GM21737 (cell line): ENCODE data around the gene BABAM2.
"Not testable (repeated sequence)": the region's sequence is repeated elsewhere in the genome, so short reads cannot be mapped to it uniquely, and the experiment has no call there.

ENCODE experiments used
- ATAC-seq: cut with Tn5 transposase; IDR thresholded peaks from one replicate; pipeline ENCODE4 v1.9.1; 2021; ENCODE audit warnings: mild to moderate bottlenecking, moderate library complexity; ENCODE audit not compliant: unreplicated experiment

Gene BABAM2

GRCh38 chr2:28321426-28321825, 430.9 kb downstream of the BABAM2 start:
- ATAC-seq: no peak

DNA sequence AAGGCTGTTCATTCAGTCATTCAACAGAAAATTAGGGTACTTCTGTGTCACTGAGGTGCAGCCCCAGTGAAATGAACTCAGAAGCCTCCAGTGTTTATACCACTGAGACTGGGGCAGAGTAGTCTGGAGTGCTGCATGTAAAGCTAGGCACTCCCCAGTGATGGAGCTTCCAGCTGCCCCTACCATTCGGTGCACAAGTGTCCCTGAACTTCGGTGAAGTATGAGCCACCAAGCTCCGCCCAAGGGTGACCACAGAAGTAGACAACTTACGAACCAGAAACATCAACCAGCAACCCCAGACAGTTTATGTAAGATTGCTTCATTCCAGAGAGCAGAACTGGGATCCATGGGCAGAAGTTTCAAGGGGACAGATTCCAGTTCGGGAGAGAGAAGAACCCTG, 431.5 kb downstream of the BABAM2 start:
- no peak for ATAC-seq

- ATAC-seq: no peak
Measured at GRCh38 chr2:28322456-28322855, 431.9 kb downstream of the BABAM2 start.

DNA sequence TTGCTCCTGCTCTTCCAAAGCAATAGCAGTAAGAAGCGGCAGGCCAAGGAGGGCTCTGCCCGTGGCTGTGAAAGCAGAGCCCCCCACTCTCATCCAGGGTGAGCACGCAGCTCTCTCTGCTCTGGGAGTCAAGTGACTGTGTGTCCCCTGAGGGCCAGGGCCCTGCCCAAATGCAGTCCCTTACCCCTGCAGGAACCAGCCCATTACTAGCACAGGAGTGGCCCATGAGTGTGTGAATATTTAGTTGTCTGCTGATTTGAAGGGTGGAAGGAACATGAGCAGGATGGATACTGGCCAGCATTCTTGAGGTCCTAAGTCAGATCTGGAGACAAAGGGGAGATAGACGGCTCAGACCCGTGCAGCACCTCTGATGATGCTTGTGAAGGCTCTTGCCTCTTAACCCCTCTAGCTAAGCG, 432.5 kb downstream of the BABAM2 start:
- ATAC-seq: no peak

DNA sequence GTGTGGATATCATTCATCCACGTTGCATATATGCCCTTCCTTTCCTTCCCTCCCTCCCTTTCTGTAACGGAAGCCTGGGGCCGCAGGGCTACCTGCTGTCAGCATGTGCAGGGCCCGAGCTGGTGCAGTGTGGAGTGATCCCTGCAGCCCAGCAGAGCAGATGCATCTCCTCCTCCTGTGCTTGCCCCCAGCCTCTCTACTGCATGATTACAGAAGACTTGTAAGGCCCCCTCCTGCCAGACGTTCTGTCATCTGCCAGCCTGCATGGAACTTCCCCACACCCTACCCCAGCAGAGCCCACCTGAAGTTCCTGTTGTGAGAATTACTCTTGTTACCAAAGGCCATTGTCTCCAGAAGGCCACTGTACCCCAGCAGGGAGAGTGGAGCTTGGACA, 434.6 kb downstream of the BABAM2 start:
- no peak for ATAC-seq

DNA sequence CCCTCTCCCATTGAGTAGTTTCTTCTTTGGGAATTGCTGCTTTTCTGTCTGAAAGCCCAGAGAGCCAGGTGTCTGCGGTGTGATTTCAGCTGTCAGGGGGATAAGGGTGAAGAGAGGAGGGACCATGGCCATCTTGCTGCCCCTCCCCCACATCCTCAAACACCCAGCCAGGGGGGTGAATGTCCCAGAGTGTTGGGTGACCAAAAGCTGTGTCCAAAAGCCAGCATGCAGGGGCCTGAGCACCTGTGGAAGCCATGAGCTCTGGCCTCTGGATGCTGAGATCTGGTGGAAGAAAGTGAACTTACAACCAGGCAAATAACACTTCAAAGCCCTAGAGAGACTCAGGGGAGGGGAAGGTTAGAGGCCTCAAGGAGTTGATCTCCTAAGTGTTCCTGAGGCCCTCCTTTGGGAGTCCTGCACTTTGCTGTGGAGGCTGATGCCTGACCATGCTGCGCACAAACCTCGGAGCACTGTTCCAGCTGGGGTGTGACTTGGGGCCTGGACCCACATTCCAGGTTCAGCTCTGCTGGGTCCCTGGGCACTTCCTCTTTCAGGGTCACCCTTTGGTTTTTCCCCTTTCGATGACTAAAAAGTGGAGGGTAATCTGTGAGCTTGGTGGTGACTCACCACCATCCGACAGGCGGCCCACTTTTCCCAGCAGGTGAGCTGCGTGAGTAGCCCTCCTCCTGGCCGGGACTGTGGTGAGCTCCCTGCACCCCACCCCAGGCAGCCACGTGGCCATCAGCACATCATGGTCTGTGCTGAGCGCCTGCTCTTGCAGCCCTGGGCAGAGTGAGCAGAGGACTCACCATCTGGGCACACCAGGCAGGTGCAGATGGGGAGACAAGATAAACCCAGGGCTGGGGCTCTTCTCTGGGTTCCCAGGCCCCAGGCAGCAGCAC, 435.3 kb downstream of the BABAM2 start:
- no peak for ATAC-seq

DNA sequence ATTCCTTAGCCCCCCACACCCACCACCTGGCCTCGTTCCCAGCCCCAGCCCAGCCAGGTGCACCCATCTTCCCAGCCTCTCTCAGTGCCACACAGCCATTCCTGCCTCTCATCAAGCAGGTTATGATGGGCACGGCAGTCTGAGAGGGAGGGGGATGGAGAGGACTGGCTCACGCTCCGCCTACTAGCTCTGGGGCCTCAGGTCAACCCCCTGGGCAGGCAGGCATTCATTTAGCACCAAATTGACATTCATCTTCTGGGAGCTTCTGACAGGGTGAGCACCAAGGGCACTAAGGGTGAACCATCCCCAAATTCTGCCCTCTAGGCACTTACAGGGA, 435.9 kb downstream of the BABAM2 start:
- ATAC-seq: no peak

GRCh38 chr2:28326881-28327505, 436.5 kb downstream of the BABAM2 start:
- ATAC-seq: no peak

DNA sequence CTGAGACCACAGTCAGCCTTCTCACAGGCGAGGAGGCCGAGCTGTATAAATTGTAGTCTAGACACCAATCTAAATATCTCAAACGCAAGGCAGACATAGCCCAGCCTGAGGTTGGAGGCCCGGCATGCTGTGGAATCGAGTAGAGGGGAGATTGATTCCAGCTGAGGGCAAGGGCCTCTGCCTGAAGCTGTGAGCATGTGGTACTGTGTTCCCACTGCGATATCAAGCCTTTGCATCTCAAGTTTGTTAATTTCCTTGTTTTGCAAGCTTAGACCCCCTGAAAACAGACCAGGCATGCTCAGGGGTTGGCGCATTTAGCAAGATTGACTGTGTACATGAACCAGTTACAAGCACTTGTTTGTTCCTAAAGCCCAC, 437.0 kb downstream of the BABAM2 start:
- ATAC-seq: no peak

DNA sequence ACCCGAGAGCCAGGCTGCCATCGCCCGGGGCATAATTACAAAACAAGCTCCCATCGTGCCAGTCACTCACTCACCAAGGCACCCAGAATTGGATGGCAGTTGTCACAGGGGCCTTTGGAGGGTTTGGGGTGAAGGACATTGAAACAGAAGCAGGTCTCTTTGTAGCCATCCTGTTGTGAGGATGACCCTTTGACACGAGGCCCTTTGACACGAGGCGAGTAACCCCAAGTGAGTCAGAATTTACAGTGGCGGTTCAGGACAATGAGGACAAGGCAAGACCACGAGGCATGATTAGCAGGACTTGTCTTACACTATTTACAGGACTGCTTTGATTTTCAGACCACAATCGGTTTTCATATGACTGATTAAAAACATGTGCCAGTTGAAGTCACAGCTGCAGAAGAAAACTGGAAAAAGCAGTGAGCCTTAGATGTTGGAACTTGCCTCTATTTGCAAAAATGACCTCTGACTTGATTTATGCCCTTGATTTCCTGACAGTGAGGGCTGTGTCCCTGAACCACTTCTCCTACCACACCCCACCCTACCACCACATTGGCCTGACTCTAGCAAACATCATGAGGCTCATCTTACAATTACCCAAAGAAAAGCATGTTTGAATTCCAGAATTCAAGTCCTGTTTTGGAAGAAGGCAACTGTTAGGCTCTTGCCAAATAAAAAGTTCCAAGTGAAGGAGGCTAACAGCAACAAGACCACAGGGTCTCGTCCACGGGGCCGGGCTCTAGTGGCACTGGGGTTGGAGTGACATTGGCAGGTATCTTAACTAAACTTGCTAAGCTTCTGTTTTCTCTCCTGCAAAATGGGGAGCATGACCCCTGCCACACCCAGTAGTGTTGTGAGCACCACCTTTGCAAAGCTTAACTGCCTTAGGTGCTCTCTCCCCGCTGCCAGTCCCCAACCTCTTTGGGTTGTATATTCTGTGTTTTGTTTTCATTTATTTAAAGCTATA, 437.7 kb downstream of the BABAM2 start:
- ATAC-seq: no peak

- no peak for ATAC-seq
Measured at GRCh38 chr2:28329184-28329583, 438.7 kb downstream of the BABAM2 start.

- not testable (repeated sequence) for ATAC-seq
Measured at GRCh38 chr2:28330722-28331121, 440.2 kb downstream of the BABAM2 start.

DNA sequence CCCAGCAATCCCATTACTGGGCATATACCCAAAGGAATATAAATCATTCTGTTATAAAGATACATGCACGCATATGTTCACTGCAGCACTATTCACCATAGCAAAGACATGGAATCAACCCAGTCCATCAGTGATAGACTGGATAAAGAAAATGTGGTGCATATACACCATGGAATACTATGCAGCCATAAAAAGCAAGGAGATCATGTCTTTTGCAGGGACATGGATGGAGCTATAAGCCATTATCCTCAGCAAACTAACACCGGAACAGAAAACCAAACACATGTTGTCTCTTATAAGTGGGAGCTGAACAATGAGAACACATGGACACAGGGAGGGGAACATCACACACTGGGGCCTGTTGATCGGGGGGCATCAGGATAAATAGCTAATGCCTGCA, 441.3 kb downstream of the BABAM2 start:
- not testable (repeated sequence) for ATAC-seq

DNA sequence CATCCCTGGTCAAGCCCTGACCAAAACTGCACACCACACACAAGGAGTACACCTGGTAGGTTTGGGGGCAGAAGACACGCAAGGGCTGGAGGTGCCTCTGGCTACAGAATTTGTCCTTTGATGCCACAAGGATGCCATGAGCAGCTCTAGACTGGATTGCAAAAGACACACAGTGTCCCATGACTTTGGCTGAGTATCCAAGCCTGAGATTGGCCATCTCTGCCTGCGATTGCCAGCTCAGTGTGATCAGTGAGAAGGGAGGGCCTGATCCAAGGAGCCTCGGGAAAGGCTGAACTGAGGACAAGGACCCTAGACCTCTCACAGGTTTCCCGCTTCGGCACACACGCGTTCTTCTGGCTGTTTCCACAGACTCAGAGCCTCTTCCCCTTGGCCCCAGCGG, 442.2 kb downstream of the BABAM2 start:
- ATAC-seq: no peak

- ATAC-seq: no peak
Measured at GRCh38 chr2:28333606-28334526, 443.3 kb downstream of the BABAM2 start.

DNA sequence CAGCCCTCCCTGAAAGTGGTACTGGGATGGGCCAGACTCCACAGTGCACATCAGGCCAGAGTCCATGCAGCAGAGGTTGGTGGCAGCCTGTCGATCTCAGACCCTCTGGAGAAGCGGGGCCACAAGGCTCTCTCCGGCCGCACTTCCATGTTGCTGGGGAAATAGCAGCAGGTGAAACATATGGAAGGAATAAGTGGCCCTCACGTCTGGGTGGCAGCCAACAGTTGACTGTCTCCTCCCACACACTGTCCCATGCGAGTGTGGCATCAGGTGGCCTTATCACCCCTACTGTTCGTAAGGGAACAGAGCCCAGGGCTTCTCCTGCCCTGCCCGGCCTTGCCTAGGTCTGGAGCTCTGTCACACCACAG, 444.0 kb downstream of the BABAM2 start:
- no peak for ATAC-seq

- not testable (repeated sequence) for ATAC-seq
Measured at GRCh38 chr2:28335265-28335664, 444.7 kb downstream of the BABAM2 start.

- ATAC-seq: no peak
Measured at GRCh38 chr2:28335666-28336065, 445.1 kb downstream of the BABAM2 start.

GRCh38 chr2:28336264-28336980, 445.9 kb downstream of the BABAM2 start:
- no peak for ATAC-seq
